Measurements from ENCODE around the gene KLHL14.
"Not testable (repeated sequence)": the region's sequence is repeated elsewhere in the genome, so short reads cannot be mapped to it uniquely, and the experiment has no call there.

The KLHL14 gene

GRCh38 chr18:32674491-32674890 lies 98.3 kb downstream of the KLHL14 start:
- Mint-ChIP-seq H3K9me3 (peaks cover 0 to 2% of the 10 kb centered on the region in 2 donors), H3K4me3 (no peak overlapping the region), H3K27ac (no peak overlapping the region), H3K36me3 (peaks cover 21 to 30% of the 10 kb centered on the region in 2 donors), H3K27me3 (no peaks in the 10 kb centered on the region), H3K4me1 (peaks cover 2 to 12% of the 10 kb centered on the region in 2 donors)
- no peak for DNase-seq
- ATAC-seq (replicated peaks) = no peak

GRCh38 chr18:32672398-32672797 lies 100.4 kb downstream of the KLHL14 start:
- Mint-ChIP-seq H3K36me3 (peaks cover 20 to 25% of the 10 kb centered on the region in 2 donors), H3K4me1 (peaks cover 2 to 6% of the 10 kb centered on the region in 2 donors), H3K9me3 (peaks cover 0 to 5% of the 10 kb centered on the region in 2 donors), H3K27me3 (no peaks in the 10 kb centered on the region), H3K4me3 (no peak overlapping the region), H3K27ac (no peak overlapping the region)
- ATAC-seq (replicated peaks) (no peak), DNase-seq (no peak)

GRCh38 chr18:32670727-32671126 lies 102.1 kb downstream of the KLHL14 start:
- Mint-ChIP-seq H3K9me3 (peaks cover 0 to 5% of the 10 kb centered on the region in 2 donors), H3K4me3 (no peak overlapping the region), H3K4me1 (no peaks in the 10 kb centered on the region), H3K36me3 (peaks cover 13 to 17% of the 10 kb centered on the region in 2 donors), H3K27ac (no peak overlapping the region), H3K27me3 (no peaks in the 10 kb centered on the region)
- ATAC-seq (replicated peaks) (no peak), DNase-seq (no peak)

- ATAC-seq (replicated peaks) = peak; percentile 60 to 64
- H3K4me1 Mint-ChIP-seq = no peaks in the 10 kb centered on the region
- H3K36me3 Mint-ChIP-seq = peaks cover 13 to 15% of the 10 kb centered on the region in 2 donors
- H3K9me3 Mint-ChIP-seq = peaks cover 0 to 5% of the 10 kb centered on the region in 2 donors
- H3K27me3 Mint-ChIP-seq = no peaks in the 10 kb centered on the region
- H3K4me3 Mint-ChIP-seq = no peak overlapping the region
- no peak for DNase-seq
- no peak overlapping the region for H3K27ac Mint-ChIP-seq
Observed at GRCh38 chr18:32669549-32670165, 103.2 kb downstream of the KLHL14 start.

- H3K4me3 Mint-ChIP-seq = no peak overlapping the region
- no peak overlapping the region for H3K27ac Mint-ChIP-seq
- H3K36me3 Mint-ChIP-seq = peaks cover 10% of the 10 kb centered on the region in 2 donors
- DNase-seq (no peak), ATAC-seq (replicated peaks) (no peak)
- no peaks in the 10 kb centered on the region for H3K4me1 Mint-ChIP-seq
- peaks cover 0 to 5% of the 10 kb centered on the region in 2 donors for H3K9me3 Mint-ChIP-seq
- H3K27me3 Mint-ChIP-seq = no peaks in the 10 kb centered on the region
Observed at GRCh38 chr18:32668956-32669355, 103.9 kb downstream of the KLHL14 start.

GRCh38 chr18:32661486-32662299 lies 111.1 kb downstream of the KLHL14 start:
- Mint-ChIP-seq H3K27me3 (peaks cover 39 to 44% of the 10 kb centered on the region in 2 donors), H3K9me3 (peaks cover 3 to 16% of the 10 kb centered on the region in 2 donors), H3K4me1 (no peaks in the 10 kb centered on the region), H3K27ac (no peak overlapping the region), H3K36me3 (no peaks in the 10 kb centered on the region), H3K4me3 (no peak overlapping the region)
- DNase-seq (no peak), ATAC-seq (replicated peaks) (peak in 1 of 2 donors; percentile 36)

- peaks cover 3 to 12% of the 10 kb centered on the region in 2 donors for H3K9me3 Mint-ChIP-seq
- H3K36me3 Mint-ChIP-seq, H3K4me3 Mint-ChIP-seq: not testable (repeated sequence)
Observed at GRCh38 chr18:32654507-32654906, 118.3 kb downstream of the KLHL14 start.

GRCh38 chr18:32637659-32638058 lies 135.2 kb downstream of the KLHL14 start:
- H3K27ac Mint-ChIP-seq; H3K9me3 Mint-ChIP-seq; H3K36me3 Mint-ChIP-seq; ATAC-seq (replicated peaks); H3K4me3 Mint-ChIP-seq; H3K4me1 Mint-ChIP-seq; DNase-seq: not testable (repeated sequence)
- H3K27me3 Mint-ChIP-seq = peaks cover 11 to 13% of the 10 kb centered on the region in 2 donors

More at GRCh38 chr18:32654507-32654906, 118.3 kb downstream of the KLHL14 start:
- H3K27me3 Mint-ChIP-seq = peaks cover 62 to 80% of the 10 kb centered on the region in 2 donors
- H3K4me1 Mint-ChIP-seq; H3K27ac Mint-ChIP-seq; DNase-seq; ATAC-seq (replicated peaks): not testable (repeated sequence)

GRCh38 chr18:32637226-32637625 lies 135.6 kb downstream of the KLHL14 start:
- Mint-ChIP-seq H3K27me3 (peaks cover 11 to 13% of the 10 kb centered on the region in 2 donors), H3K4me1 (no peaks in the 10 kb centered on the region), H3K4me3 (no peak overlapping the region), H3K27ac (no peak overlapping the region), H3K36me3 (no peaks in the 10 kb centered on the region), H3K9me3 (no peaks in the 10 kb centered on the region)
- ATAC-seq (replicated peaks) (no peak), DNase-seq (no peak)

- Mint-ChIP-seq H3K27me3 (peaks cover 11 to 13% of the 10 kb centered on the region in 2 donors), H3K4me1 (no peaks in the 10 kb centered on the region), H3K27ac (peak overlapping the region; percentile 56), H3K9me3 (no peaks in the 10 kb centered on the region), H3K36me3 (no peaks in the 10 kb centered on the region), H3K4me3 (no peak overlapping the region)
- DNase-seq (no peak), ATAC-seq (replicated peaks) (no peak)
Observed at GRCh38 chr18:32634876-32635431, 137.9 kb downstream of the KLHL14 start.

- DNase-seq = no peak
- Mint-ChIP-seq H3K27me3 (peaks cover 31 to 34% of the 10 kb centered on the region in 2 donors), H3K9me3 (peaks cover 0 to 1% of the 10 kb centered on the region in 2 donors), H3K27ac (no peak overlapping the region), H3K4me1 (no peaks in the 10 kb centered on the region), H3K36me3 (no peaks in the 10 kb centered on the region), H3K4me3 (no peak overlapping the region)
- ATAC-seq (replicated peaks) = no peak
Observed at GRCh38 chr18:32629981-32630700, 142.7 kb downstream of the KLHL14 start.

- ATAC-seq (replicated peaks) = no peak
- Mint-ChIP-seq H3K27ac (no peak overlapping the region), H3K4me3 (no peak overlapping the region)
Observed at GRCh38 chr18:32629292-32629691, 143.5 kb downstream of the KLHL14 start.

GRCh38 chr18:32624182-32624723 lies 148.6 kb downstream of the KLHL14 start:
- Mint-ChIP-seq H3K36me3 (no peaks in the 10 kb centered on the region), H3K27me3 (peaks cover 25 to 42% of the 10 kb centered on the region in 2 donors), H3K27ac (no peak overlapping the region), H3K4me3 (no peak overlapping the region), H3K4me1 (no peaks in the 10 kb centered on the region), H3K9me3 (peaks cover 0 to 2% of the 10 kb centered on the region in 2 donors)
- DNase-seq = no peak
- no peak for ATAC-seq (replicated peaks)

More at GRCh38 chr18:32629292-32629691, 143.5 kb downstream of the KLHL14 start:
- DNase-seq = no peak
- Mint-ChIP-seq H3K27me3 (peaks cover 27 to 30% of the 10 kb centered on the region in 2 donors), H3K9me3 (peaks cover 0 to 1% of the 10 kb centered on the region in 2 donors), H3K4me1 (no peaks in the 10 kb centered on the region), H3K36me3 (no peaks in the 10 kb centered on the region)

- DNase-seq (no peak), ATAC-seq (replicated peaks) (no peak)
- H3K9me3 Mint-ChIP-seq = peaks cover 0 to 2% of the 10 kb centered on the region in 2 donors
- H3K27me3 Mint-ChIP-seq = peaks cover 22 to 40% of the 10 kb centered on the region in 2 donors
- H3K36me3 Mint-ChIP-seq = no peaks in the 10 kb centered on the region
- no peak overlapping the region for H3K27ac Mint-ChIP-seq
- H3K4me1 Mint-ChIP-seq = no peaks in the 10 kb centered on the region
- H3K4me3 Mint-ChIP-seq = no peak overlapping the region
Observed at GRCh38 chr18:32623563-32623962, 149.3 kb downstream of the KLHL14 start.

Data from stimulated activated naive B cell treated with anti-CD40 and anti-IgM and Interleukin-4, amounts not matched to agents 10 μg/mL and 1 μg/mL and 100 μg/mL, for 72 hours (primary cell).